A549 (cell line): ENCODE results near the gene DPEP1. TPM values are rescaled to one million over a fixed set of nuclear protein-coding genes. Genes with fewer than 3 reads are reported as not detected.

Source experiments
- ATAC-seq, 2 experiments: fragments of 200-7000 bp in 1 of 2; fragments of >200 bp in 1 of 2; cut with Nextera tagmentation in 1 of 2; cut with Tn5 transposase in 1 of 2; 3 replicates each; pipeline versions ENCODE4 v1.8.0 to v1.9.1; 2018 to 2020; ENCODE audit warnings: mild to moderate bottlenecking in 1 of 2, moderate library complexity in 1 of 2
- CTCF ChIA-PET: fragments of 300-600 bp; sonication (Branson Sonifier 250); formaldehyde crosslinking; extraction: SDS; loops from one replicate; lab custom pipeline; 2021; ENCODE audit warnings: antibody characterized with exemption, inconsistent platforms; lab: Yijun Ruan, JAX
- POLR2A ChIA-PET: fragments of 350-600 bp; formaldehyde crosslinking; extraction: SDS; loops from one replicate; lab custom pipeline; 2021; ENCODE audit warnings: antibody characterized with exemption, inconsistent platforms; lab: Yijun Ruan, JAX
- DNase-seq, 2 experiments: peaks; one replicate each; pipeline versions ENCODE4 v3.0.0 to v3.0.0-alpha.2; 2011 to 2016; ENCODE audit warnings: low read depth in 1 of 2, low spot score in 1 of 2
- FAIRE-seq: peaks from 2 replicates; lab custom pipeline; 2011; peaks lifted over from hg19 to GRCh38; lab: Jason Lieb, UNC
- H3K27ac ChIP-seq, 2 experiments: fragments of >200 bp; sonication (Bioruptor Twin); formaldehyde crosslinking; 3 replicates each; pipeline ENCODE4 v1.5.1; 2016 to 2017
- H3K4me1 ChIP-seq: fragments of >200 bp; sonication (Bioruptor Twin); formaldehyde crosslinking; 3 replicates; pipeline ENCODE4 v1.6.1; 2016
- H3K4me2 ChIP-seq: fragments of >200 bp; sonication (Bioruptor Twin); formaldehyde crosslinking; 3 replicates; pipeline ENCODE4 v1.6.1; 2016
- H3K4me3 ChIP-seq: fragments of >200 bp; sonication (Bioruptor Twin); formaldehyde crosslinking; 3 replicates; pipeline ENCODE4 v1.5.1; 2016
- H3K9me3 ChIP-seq: fragments of >200 bp; sonication (Bioruptor Twin); formaldehyde crosslinking; 3 replicates; pipeline ENCODE4 v1.6.1; 2016
- CBX8 ChIP-seq: fragments of 200-600 bp; sonication (generic); IDR thresholded peaks from 2 replicates; pipeline ENCODE4 v1.6.1; 2016
- EHMT2 ChIP-seq: fragments of 200-600 bp; sonication (generic); IDR thresholded peaks from 2 replicates; pipeline ENCODE4 v1.6.1; 2016; ENCODE audit warnings: antibody characterized with exemption, low read depth, mild to moderate bottlenecking, moderate library complexity
- FOSL2 ChIP-seq, 2 experiments: fragments of 450-650 bp in 1 of 2; fragments of >200 bp in 1 of 2; sonication (Bioruptor Twin) in 1 of 2; formaldehyde crosslinking; IDR thresholded peaks; 2 replicates each; pipeline versions ENCODE4 v1.5.0 to v1.6.1; 2016 to 2020; ENCODE audit warnings: mild to moderate bottlenecking in 1 of 2, moderate library complexity in 1 of 2
- FOXS1 ChIP-seq: fragments of 250-450 bp; sonication (Bioruptor Pico); IDR thresholded peaks from 2 replicates; pipeline ENCODE4 v1.5.0; 2020; ENCODE audit warnings: mild to moderate bottlenecking, moderate library complexity
- HEYL ChIP-seq: fragments of 250-450 bp; sonication (Bioruptor Pico); IDR thresholded peaks from 2 replicates; pipeline ENCODE4 v1.8.0; 2021; ENCODE audit warnings: mild to moderate bottlenecking, moderate library complexity
- HOXA7 ChIP-seq: fragments of 250-450 bp; sonication (Bioruptor Pico); IDR thresholded peaks from 2 replicates; pipeline ENCODE4 v1.5.0; 2020; ENCODE audit warnings: mild to moderate bottlenecking, moderate library complexity
- HOXB13 ChIP-seq: fragments of 250-450 bp; sonication (Bioruptor Pico); IDR thresholded peaks from 2 replicates; pipeline ENCODE4 v1.5.0; 2020; ENCODE audit warnings: low read depth, mild to moderate bottlenecking, moderate library complexity
- MAFK ChIP-seq: fragments of 450-650 bp; IDR thresholded peaks from 2 replicates; pipeline ENCODE4 v1.6.1; 2014; ENCODE audit not compliant: partially characterized antibody
- MYC ChIP-seq: IDR thresholded peaks from 2 replicates; pipeline ENCODE4 v1.6.1; 2012; ENCODE audit warnings: mild to moderate bottlenecking, inconsistent platforms, low read length, improper control_type of control experiment, borderline replicate concordance
- NFE2L2 ChIP-seq: fragments of 150-350 bp; conservative IDR thresholded peaks from 2 replicates; pipeline ENCODE4 v1.6.1; 2014; ENCODE audit warnings: low read length
- POLR2A ChIP-seq: IDR thresholded peaks from 2 replicates; pipeline ENCODE4 v1.6.1; 2012; ENCODE audit warnings: mild to moderate bottlenecking, low read length
- RARB ChIP-seq: fragments of 250-450 bp; sonication (Bioruptor Pico); IDR thresholded peaks from 2 replicates; pipeline ENCODE4 v1.8.0; 2021; ENCODE audit warnings: mild to moderate bottlenecking, moderate library complexity
- RCOR1 ChIP-seq: fragments of 150-350 bp; IDR thresholded peaks from 2 replicates; pipeline ENCODE4 v1.6.1; 2014; ENCODE audit warnings: antibody characterized with exemption, low read length, low read depth
- RNF2 ChIP-seq: fragments of 200-600 bp; sonication (generic); IDR thresholded peaks from 2 replicates; pipeline ENCODE4 v1.6.1; 2016; ENCODE audit warnings: low read depth, mild to moderate bottlenecking, antibody characterized with exemption, moderate library complexity, borderline replicate concordance
- SMC3 ChIP-seq: fragments of >200 bp; sonication (Bioruptor Twin); formaldehyde crosslinking; IDR thresholded peaks from 3 replicates; pipeline ENCODE4 v1.6.1; 2018; ENCODE audit warnings: inconsistent platforms
- SREBF2 ChIP-seq: fragments of 450-650 bp; IDR thresholded peaks from 2 replicates; pipeline ENCODE4 v1.6.1; 2014; ENCODE audit warnings: mild to moderate bottlenecking, moderate library complexity
- ZC3H11A ChIP-seq: fragments of 450-650 bp; IDR thresholded peaks from 2 replicates; pipeline ENCODE4 v1.6.1; 2014; ENCODE audit warnings: antibody characterized with exemption, mild to moderate bottlenecking
- ZFP36 ChIP-seq: fragments of 450-650 bp; IDR thresholded peaks from 2 replicates; pipeline ENCODE4 v1.6.1; 2014; ENCODE audit warnings: borderline replicate concordance; ENCODE audit not compliant: partially characterized antibody
- WGBS: methylation state at CpG from one replicate; pipeline ENCODE4 v1.1.6; 2017; ENCODE audit errors: missing lambda C conversion rate; 5-methylcytosine and 5-hydroxymethylcytosine counted together
- polyA plus RNA-seq, 4 experiments: library from polyadenylated mRNA; depleted of rRNA in 3 of 4; stranded (reverse); fragments of >200 nt; fragmentation: RNase III in 1 of 4; extraction: RNeasy Plus Mini Kit Qiagen cat#74134 plus additional on column Dnase treatment in 1 of 4; gene quantifications; 2 replicates in 3 of 4; 3 replicates in 1 of 4; pipeline ENCODE4 v1.2.3, GENCODE V29; 2011 to 2017
- TF ChIP-seq, protein P1 (sequence below): IDR thresholded peaks from 2 replicates; pipeline ENCODE4 v1.6.1; 2012
- TF ChIP-seq, protein P2 (sequence below): fragments of >200 bp; sonication (Bioruptor Twin); formaldehyde crosslinking; IDR thresholded peaks from 2 replicates; pipeline ENCODE4 v1.6.1; 2016
- TF ChIP-seq, protein P3 (sequence below): IDR thresholded peaks from 2 replicates; pipeline ENCODE4 v1.6.1; 2012; ENCODE audit warnings: low read depth, borderline replicate concordance
- TF ChIP-seq, protein P4 (sequence below): fragments of 200-600 bp; sonication (generic); IDR thresholded peaks from 2 replicates; pipeline ENCODE4 v1.6.1; 2016; ENCODE audit warnings: antibody characterized with exemption, mild to moderate bottlenecking, moderate library complexity
- TF ChIP-seq, protein P5 (sequence below): fragments of 250-450 bp; sonication (Bioruptor Pico); IDR thresholded peaks from 2 replicates; pipeline ENCODE4 v1.5.0; 2021; ENCODE audit warnings: mild to moderate bottlenecking, moderate library complexity, borderline replicate concordance

Gene DPEP1
- polyA plus RNA-seq, 2 of the 4 experiments (the other 2 are of a cell fraction), result 1.3 to 1.5 TPM

DNA sequence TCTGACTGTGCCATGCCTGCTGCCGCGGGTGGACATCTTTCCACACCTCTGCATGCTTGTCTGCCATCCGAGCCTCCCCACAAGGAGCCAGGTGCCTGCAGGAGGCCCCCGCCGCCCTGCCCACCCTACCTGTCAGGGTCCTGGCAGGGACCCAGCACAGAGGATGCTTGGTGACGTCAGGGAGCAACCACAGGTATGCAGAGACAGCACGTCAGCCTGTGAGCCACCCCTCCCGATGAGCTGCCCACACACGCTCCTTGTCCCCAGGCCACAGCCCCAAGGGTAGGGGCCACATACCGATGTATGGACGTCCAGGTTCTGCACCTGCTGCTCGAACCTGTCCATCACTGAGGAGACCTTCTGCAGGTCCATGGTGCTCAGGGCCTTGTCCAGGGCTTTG lies 33.5 kb downstream of the DPEP1 start:
- DNase-seq (no peak), ATAC-seq (no peak), FAIRE-seq (no peak)
- Histone ChIP-seq H3K9me3 (no peaks in the 10 kb centered on the region), H3K27ac (no peak overlapping the region), H3K4me3 (no peak overlapping the region), H3K4me2 (no peak overlapping the region), H3K4me1 (no peaks in the 10 kb centered on the region)
- no peak for TF ChIP-seq RCOR1
- TF ChIP-seq MYC, result no peak
- TF ChIP-seq SREBF2, result no peak
- TF ChIP-seq, protein P1, sequence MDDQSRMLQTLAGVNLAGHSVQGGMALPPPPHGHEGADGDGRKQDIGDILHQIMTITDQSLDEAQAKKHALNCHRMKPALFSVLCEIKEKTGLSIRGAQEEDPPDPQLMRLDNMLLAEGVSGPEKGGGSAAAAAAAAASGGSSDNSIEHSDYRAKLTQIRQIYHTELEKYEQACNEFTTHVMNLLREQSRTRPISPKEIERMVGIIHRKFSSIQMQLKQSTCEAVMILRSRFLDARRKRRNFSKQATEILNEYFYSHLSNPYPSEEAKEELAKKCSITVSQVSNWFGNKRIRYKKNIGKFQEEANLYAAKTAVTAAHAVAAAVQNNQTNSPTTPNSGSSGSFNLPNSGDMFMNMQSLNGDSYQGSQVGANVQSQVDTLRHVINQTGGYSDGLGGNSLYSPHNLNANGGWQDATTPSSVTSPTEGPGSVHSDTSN, result no peak
- TF ChIP-seq, protein P2, sequence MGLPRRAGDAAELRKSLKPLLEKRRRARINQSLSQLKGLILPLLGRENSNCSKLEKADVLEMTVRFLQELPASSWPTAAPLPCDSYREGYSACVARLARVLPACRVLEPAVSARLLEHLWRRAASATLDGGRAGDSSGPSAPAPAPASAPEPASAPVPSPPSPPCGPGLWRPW, result no peak
- no peak for TF ChIP-seq MAFK
- TF ChIP-seq ZFP36, result no peak
- no peak for TF ChIP-seq RNF2
- TF ChIP-seq NFE2L2, result no peak
- TF ChIP-seq SMC3, result no peak
- TF ChIP-seq HEYL (CRISPR knock-in tag), result no peak
- ChIA-PET CTCF (interaction anchor here (0.6 to 2.0 kb wide), 4 partner anchors 31 to 81 kb away, joined by 3 to 10 read pairs (median 4); no protein-coding TSS in a partner anchor), POLR2A (no interaction called here)
- 88% methylated on average over 10 of the region's 12 CpGs for WGBS

DNA sequence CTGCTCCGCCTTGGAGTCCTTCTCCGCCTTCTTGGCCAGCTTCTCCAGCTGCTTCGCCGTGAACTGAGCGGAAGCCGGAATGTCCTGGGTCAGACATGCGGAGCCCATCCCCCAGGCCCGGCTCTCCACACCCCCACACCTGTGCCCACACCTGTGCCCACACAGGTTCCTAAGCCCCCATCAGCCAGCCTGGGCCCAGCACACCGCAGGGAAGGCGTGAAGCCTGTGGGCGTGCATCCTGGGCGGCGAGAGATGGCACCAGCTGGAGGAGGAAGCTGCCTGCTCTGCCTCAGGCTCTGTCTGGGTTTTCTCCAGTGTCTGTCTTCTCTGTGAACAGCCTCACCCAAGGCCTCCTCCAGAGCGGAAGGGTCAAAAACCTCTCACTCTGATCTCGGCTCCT lies 38.1 kb downstream of the DPEP1 start:
- no peaks in the 10 kb centered on the region for H3K9me3 ChIP-seq
- TF ChIP-seq, protein P3, sequence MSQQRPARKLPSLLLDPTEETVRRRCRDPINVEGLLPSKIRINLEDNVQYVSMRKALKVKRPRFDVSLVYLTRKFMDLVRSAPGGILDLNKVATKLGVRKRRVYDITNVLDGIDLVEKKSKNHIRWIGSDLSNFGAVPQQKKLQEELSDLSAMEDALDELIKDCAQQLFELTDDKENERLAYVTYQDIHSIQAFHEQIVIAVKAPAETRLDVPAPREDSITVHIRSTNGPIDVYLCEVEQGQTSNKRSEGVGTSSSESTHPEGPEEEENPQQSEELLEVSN, result no peak
- TF ChIP-seq, protein P1, result no peak
- TF ChIP-seq FOSL2 (IDR thresholded peaks at IDR 0.05), result no peak
- no peak for TF ChIP-seq FOSL2 (CRISPR knock-in tag; IDR thresholded peaks at IDR 0.05)
- no peak for TF ChIP-seq HOXB13
- no peak for TF ChIP-seq FOXS1
- TF ChIP-seq HOXA7 (CRISPR knock-in tag), result no peak
- TF ChIP-seq, protein P4, sequence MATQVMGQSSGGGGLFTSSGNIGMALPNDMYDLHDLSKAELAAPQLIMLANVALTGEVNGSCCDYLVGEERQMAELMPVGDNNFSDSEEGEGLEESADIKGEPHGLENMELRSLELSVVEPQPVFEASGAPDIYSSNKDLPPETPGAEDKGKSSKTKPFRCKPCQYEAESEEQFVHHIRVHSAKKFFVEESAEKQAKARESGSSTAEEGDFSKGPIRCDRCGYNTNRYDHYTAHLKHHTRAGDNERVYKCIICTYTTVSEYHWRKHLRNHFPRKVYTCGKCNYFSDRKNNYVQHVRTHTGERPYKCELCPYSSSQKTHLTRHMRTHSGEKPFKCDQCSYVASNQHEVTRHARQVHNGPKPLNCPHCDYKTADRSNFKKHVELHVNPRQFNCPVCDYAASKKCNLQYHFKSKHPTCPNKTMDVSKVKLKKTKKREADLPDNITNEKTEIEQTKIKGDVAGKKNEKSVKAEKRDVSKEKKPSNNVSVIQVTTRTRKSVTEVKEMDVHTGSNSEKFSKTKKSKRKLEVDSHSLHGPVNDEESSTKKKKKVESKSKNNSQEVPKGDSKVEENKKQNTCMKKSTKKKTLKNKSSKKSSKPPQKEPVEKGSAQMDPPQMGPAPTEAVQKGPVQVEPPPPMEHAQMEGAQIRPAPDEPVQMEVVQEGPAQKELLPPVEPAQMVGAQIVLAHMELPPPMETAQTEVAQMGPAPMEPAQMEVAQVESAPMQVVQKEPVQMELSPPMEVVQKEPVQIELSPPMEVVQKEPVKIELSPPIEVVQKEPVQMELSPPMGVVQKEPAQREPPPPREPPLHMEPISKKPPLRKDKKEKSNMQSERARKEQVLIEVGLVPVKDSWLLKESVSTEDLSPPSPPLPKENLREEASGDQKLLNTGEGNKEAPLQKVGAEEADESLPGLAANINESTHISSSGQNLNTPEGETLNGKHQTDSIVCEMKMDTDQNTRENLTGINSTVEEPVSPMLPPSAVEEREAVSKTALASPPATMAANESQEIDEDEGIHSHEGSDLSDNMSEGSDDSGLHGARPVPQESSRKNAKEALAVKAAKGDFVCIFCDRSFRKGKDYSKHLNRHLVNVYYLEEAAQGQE, result no peak
- TF ChIP-seq HEYL (CRISPR knock-in tag), result no peak
- TF ChIP-seq EHMT2, result no peak
- no peak for TF ChIP-seq RARB (CRISPR knock-in tag)
- TF ChIP-seq ZC3H11A, result no peak
- no peak for TF ChIP-seq CBX8
- no peak for TF ChIP-seq POLR2A
- no peak for TF ChIP-seq RNF2
- TF ChIP-seq, protein P5, sequence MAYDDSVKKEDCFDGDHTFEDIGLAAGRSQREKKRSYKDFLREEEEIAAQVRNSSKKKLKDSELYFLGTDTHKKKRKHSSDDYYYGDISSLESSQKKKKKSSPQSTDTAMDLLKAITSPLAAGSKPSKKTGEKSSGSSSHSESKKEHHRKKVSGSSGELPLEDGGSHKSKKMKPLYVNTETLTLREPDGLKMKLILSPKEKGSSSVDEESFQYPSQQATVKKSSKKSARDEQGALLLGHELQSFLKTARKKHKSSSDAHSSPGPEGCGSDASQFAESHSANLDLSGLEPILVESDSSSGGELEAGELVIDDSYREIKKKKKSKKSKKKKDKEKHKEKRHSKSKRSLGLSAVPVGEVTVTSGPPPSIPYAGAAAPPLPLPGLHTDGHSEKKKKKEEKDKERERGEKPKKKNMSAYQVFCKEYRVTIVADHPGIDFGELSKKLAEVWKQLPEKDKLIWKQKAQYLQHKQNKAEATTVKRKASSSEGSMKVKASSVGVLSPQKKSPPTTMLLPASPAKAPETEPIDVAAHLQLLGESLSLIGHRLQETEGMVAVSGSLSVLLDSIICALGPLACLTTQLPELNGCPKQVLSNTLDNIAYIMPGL (CRISPR knock-in tag), result no peak
- TF ChIP-seq, all 56 proteins: peak for 0
- POLR2A ChIA-PET, result no interaction called here
- DNase-seq (no peak), FAIRE-seq (no peak), ATAC-seq (no peak)
- Histone ChIP-seq H3K27ac (no peak overlapping the region), H3K4me3 (no peak overlapping the region), H3K4me2 (no peak overlapping the region), H3K4me1 (peaks cover 8% of the 10 kb centered on the region; the same call in 2 of the 3 replicates)
- 92% methylated on average over 14 of the region's 15 CpGs for WGBS
- CTCF ChIA-PET, result interaction anchor here (0.6 to 5.9 kb wide), 3 partner anchors 11 to 36 kb away, joined by 4 to 35 read pairs (median 15); no protein-coding TSS in a partner anchor
